ENCODE data around the gene SNX14.
"Not testable (repeated sequence)": the region's sequence is repeated elsewhere in the genome, so short reads cannot be mapped to it uniquely, and the experiment has no call there.

Gene SNX14

DNA sequence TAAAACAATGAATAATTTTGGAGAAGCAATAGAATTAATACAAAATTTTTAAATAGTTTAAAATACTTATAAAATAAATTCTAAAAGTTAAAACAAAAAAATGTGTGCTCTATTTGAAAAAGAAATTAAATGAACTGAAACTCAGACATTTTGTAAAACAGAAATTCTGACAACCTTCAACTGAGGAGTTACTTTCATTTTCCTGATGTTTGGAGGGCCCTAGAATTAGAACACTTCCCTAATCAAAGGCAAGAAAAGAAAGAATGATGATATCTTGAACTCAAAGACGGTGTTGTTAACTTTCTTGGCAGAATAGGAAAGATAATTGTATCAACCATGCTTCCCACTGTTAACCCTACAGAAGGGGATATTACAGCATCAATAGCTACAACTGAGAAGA is 27.9 kb downstream of the SNX14 start:
- no peak overlapping the region for H3K4me3 ChIP-seq (ENCODE audit: insufficient read depth, low read depth, low read length, poor library complexity, severe bottlenecking)
- DNase-seq: no peak
- H3K36me3 ChIP-seq (ENCODE audit: control insufficient read depth, insufficient read depth, low read length): peaks cover 28% of the 10 kb centered on the region
- no peaks in the 10 kb centered on the region for H3K9me3 ChIP-seq (ENCODE audit: control insufficient read depth, low read length)
- no peaks in the 10 kb centered on the region for H3K27me3 ChIP-seq (replicated peaks; ENCODE audit: control insufficient read depth, insufficient read depth, low read length, poor library complexity, severe bottlenecking)
- no peaks in the 10 kb centered on the region for H3K4me1 ChIP-seq (ENCODE audit: control insufficient read depth, insufficient read depth, low read length, poor library complexity, severe bottlenecking)
- H3K27ac ChIP-seq (ENCODE audit: insufficient read depth, low read length, poor library complexity, severe bottlenecking): no peak overlapping the region

DNA sequence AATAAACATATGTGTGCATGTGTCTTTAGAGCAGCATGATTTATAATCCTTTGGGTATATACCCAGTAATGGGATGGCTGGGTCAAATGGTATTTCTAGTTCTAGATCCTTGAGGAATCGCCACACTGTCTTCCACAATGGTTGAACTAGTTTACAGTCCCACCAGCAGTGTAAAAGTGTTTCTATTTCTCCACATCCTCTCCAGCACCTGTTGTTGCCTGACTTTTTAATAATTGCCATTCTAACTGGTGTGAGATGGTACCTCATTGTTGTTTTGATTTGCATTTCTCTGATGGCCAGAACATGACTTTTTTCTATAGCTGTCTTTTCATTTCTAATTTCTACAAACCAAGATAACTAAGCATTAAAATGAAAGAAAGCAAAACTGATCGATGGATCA is 29.4 kb downstream of the SNX14 start:
- not testable (repeated sequence) for H3K27me3 ChIP-seq (replicated peaks; ENCODE audit: control insufficient read depth, insufficient read depth, low read length, poor library complexity, severe bottlenecking); H3K27ac ChIP-seq (ENCODE audit: insufficient read depth, low read length, poor library complexity, severe bottlenecking); H3K4me1 ChIP-seq (ENCODE audit: control insufficient read depth, insufficient read depth, low read length, poor library complexity, severe bottlenecking); H3K4me3 ChIP-seq (ENCODE audit: insufficient read depth, low read depth, low read length, poor library complexity, severe bottlenecking); DNase-seq; H3K9me3 ChIP-seq (ENCODE audit: control insufficient read depth, low read length)
- peaks cover 26% of the 10 kb centered on the region for H3K36me3 ChIP-seq (ENCODE audit: control insufficient read depth, insufficient read depth, low read length)

DNA sequence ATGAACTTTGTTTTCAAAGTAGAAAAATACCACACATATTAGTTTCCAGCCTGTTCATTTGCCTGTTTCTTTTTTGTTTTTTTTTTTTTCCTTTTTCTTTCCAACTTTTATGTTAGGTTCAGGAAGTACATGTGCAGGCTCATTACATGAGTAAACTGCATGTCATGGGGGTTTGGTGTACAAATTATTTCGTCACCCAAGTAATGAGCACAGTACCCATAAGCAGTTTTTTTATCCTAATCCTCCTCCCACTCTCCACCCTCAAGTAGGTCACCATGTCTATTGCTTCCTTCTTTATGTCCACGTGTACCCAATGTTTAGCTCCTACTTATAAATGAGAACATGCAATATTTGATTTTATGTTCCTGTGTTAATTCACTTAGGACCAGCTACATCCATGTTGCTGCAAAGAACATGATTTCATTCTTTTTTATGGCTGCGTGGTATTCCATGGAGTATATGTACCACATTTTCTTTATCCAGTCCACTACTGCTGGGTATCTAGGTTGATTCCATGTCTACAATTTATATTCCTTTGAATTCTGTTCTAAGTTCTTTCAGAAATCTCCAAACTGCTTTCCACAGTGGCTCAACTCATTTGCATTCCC is 31.8 kb downstream of the SNX14 start:
- no peak overlapping the region for H3K27ac ChIP-seq (ENCODE audit: insufficient read depth, low read length, poor library complexity, severe bottlenecking)
- H3K27me3 ChIP-seq (replicated peaks; ENCODE audit: control insufficient read depth, insufficient read depth, low read length, poor library complexity, severe bottlenecking): no peaks in the 10 kb centered on the region
- no peak overlapping the region for H3K4me3 ChIP-seq (ENCODE audit: insufficient read depth, low read depth, low read length, poor library complexity, severe bottlenecking)
- no peaks in the 10 kb centered on the region for H3K9me3 ChIP-seq (ENCODE audit: control insufficient read depth, low read length)
- no peaks in the 10 kb centered on the region for H3K4me1 ChIP-seq (ENCODE audit: control insufficient read depth, insufficient read depth, low read length, poor library complexity, severe bottlenecking)
- no peak for DNase-seq
- peaks cover 14% of the 10 kb centered on the region for H3K36me3 ChIP-seq (ENCODE audit: control insufficient read depth, insufficient read depth, low read length)

DNA sequence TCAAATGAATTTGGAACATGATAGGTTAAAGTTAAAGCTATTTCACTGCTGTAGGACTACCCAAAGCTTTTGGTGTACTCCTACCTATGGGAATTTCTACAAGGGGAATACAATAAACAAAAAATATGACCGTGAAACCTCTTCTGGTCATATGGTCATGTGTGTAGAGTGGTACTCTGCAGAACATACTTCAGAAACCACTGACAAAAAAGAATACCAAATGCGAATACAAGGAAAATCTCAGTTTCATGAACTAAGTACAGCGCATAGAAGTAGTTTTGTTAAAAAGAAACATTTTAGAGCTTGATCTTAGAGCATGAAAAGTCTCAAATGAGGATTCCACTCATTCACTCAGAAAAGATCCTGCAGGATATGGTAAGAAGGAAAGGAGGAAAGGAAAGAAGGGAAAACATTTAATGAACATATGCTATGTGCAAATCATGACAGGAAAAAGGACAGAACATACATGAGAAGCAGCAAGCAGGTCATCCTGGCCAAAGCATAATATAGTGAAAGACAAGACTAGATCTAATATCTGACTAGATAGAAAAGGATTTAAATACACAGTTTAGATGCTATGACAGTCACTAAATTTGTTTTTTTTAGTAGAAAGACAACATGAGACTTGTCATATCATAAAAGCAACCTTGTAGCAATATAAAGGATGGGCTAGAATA is 36.5 kb downstream of the SNX14 start:
- no peaks in the 10 kb centered on the region for H3K27me3 ChIP-seq (replicated peaks; ENCODE audit: control insufficient read depth, insufficient read depth, low read length, poor library complexity, severe bottlenecking)
- H3K27ac ChIP-seq (ENCODE audit: insufficient read depth, low read length, poor library complexity, severe bottlenecking): no peak overlapping the region
- no peaks in the 10 kb centered on the region for H3K4me1 ChIP-seq (ENCODE audit: control insufficient read depth, insufficient read depth, low read length, poor library complexity, severe bottlenecking)
- no peak for DNase-seq
- H3K36me3 ChIP-seq (ENCODE audit: control insufficient read depth, insufficient read depth, low read length): peaks cover 21% of the 10 kb centered on the region
- H3K9me3 ChIP-seq (ENCODE audit: control insufficient read depth, low read length): no peaks in the 10 kb centered on the region
- H3K4me3 ChIP-seq (ENCODE audit: insufficient read depth, low read depth, low read length, poor library complexity, severe bottlenecking): no peak overlapping the region

DNA sequence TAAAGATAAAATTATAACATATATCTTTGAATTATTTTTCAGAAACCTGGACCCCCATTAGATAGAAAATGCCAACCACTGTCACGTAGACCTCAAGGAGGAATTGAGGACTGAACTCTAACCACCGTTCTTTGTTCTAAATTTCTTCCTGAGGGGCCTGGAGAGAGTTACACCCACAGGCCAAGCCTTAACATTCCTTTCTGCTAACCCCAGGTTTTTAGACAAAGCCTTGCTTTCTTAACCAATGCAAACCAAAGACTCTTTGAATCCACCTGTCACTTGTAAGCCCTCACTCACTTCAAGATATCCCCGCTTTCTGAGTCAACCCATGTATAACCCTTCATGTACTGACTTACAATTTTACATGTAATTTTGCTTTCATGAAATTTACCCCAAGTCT is 41.0 kb downstream of the SNX14 start:
- Histone ChIP-seq H3K4me1 (ENCODE audit: control insufficient read depth, insufficient read depth, low read length, poor library complexity, severe bottlenecking) (no peaks in the 10 kb centered on the region), H3K9me3 (ENCODE audit: control insufficient read depth, low read length) (no peaks in the 10 kb centered on the region), H3K27ac (ENCODE audit: insufficient read depth, low read length, poor library complexity, severe bottlenecking) (no peak overlapping the region), H3K4me3 (ENCODE audit: insufficient read depth, low read depth, low read length, poor library complexity, severe bottlenecking) (no peak overlapping the region), H3K36me3 (ENCODE audit: control insufficient read depth, insufficient read depth, low read length) (peaks cover 20% of the 10 kb centered on the region), H3K27me3 (replicated peaks; ENCODE audit: control insufficient read depth, insufficient read depth, low read length, poor library complexity, severe bottlenecking) (no peaks in the 10 kb centered on the region)
- DNase-seq: no peak

DNA sequence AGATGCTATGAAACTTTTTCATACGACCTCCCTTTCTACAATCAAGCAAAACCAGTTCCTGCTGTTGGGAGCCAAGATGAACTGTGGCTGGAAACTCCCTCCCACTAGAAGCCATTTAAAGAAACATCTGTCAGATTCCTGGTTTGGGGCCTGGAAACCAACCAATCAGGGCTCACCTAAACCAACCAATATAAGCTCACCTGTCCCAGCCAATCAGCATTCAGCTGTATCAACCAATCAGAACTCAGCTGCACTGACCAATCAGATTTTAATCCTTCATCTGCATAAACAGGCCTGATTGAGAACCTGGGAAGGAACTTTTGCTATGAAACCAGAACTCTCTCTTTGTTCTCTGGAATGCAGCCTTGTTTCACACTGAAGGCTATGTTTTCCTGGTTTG is 42.4 kb downstream of the SNX14 start:
- no peak overlapping the region for H3K27ac ChIP-seq (ENCODE audit: insufficient read depth, low read length, poor library complexity, severe bottlenecking)
- no peaks in the 10 kb centered on the region for H3K27me3 ChIP-seq (replicated peaks; ENCODE audit: control insufficient read depth, insufficient read depth, low read length, poor library complexity, severe bottlenecking)
- no peak overlapping the region for H3K4me3 ChIP-seq (ENCODE audit: insufficient read depth, low read depth, low read length, poor library complexity, severe bottlenecking)
- H3K9me3 ChIP-seq (ENCODE audit: control insufficient read depth, low read length): no peaks in the 10 kb centered on the region
- H3K36me3 ChIP-seq (ENCODE audit: control insufficient read depth, insufficient read depth, low read length): peaks cover 31% of the 10 kb centered on the region
- H3K4me1 ChIP-seq (ENCODE audit: control insufficient read depth, insufficient read depth, low read length, poor library complexity, severe bottlenecking): no peaks in the 10 kb centered on the region
- no peak for DNase-seq

DNA sequence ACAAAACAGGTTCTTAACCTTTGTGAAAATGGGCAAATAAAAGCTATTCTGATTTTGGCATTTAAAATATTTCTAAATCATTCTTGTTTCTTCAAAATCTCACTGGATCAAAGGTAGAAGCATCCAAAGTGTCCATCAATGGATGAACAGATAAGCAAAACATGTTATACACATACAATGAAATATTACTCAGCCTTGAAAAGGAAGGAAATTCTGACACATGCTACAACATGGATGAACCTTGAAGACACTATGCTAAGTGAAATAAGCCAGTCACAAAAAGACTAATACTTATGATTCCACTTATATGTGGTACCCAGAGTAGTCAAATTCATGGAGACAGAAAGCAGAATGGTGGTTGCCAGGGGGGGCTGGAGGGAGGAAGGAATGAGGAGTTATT is 45.9 kb downstream of the SNX14 start:
- Histone ChIP-seq H3K36me3 (ENCODE audit: control insufficient read depth, insufficient read depth, low read length) (peaks cover 49% of the 10 kb centered on the region), H3K9me3 (ENCODE audit: control insufficient read depth, low read length) (no peaks in the 10 kb centered on the region), H3K4me3 (ENCODE audit: insufficient read depth, low read depth, low read length, poor library complexity, severe bottlenecking) (no peak overlapping the region), H3K4me1 (ENCODE audit: control insufficient read depth, insufficient read depth, low read length, poor library complexity, severe bottlenecking) (no peaks in the 10 kb centered on the region), H3K27me3 (replicated peaks; ENCODE audit: control insufficient read depth, insufficient read depth, low read length, poor library complexity, severe bottlenecking) (no peaks in the 10 kb centered on the region), H3K27ac (ENCODE audit: insufficient read depth, low read length, poor library complexity, severe bottlenecking) (no peak overlapping the region)
- no peak for DNase-seq

DNA sequence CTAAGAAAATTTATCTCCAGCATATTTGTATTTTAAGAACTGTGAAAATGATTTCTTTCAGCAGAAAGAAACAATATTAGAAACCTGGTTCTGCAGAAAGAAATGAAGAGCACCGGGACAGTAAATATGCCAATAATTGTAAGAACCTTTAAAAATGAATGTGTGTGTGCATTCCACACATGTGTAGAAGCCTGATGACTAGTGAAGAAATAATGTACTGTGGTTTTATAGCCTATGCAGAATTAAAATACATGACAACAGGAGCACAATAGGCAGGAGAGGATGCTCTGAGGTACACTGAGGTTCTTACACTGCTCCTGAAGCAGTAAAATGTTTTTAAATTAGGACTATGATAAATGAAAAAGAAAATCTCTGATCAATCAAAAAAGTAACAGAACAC is 48.9 kb downstream of the SNX14 start:
- Histone ChIP-seq H3K4me3 (ENCODE audit: insufficient read depth, low read depth, low read length, poor library complexity, severe bottlenecking) (no peak overlapping the region), H3K9me3 (ENCODE audit: control insufficient read depth, low read length) (no peaks in the 10 kb centered on the region), H3K27ac (ENCODE audit: insufficient read depth, low read length, poor library complexity, severe bottlenecking) (no peak overlapping the region), H3K36me3 (ENCODE audit: control insufficient read depth, insufficient read depth, low read length) (peaks cover 41% of the 10 kb centered on the region), H3K4me1 (ENCODE audit: control insufficient read depth, insufficient read depth, low read length, poor library complexity, severe bottlenecking) (no peaks in the 10 kb centered on the region), H3K27me3 (replicated peaks; ENCODE audit: control insufficient read depth, insufficient read depth, low read length, poor library complexity, severe bottlenecking) (no peaks in the 10 kb centered on the region)
- no peak for DNase-seq

DNA sequence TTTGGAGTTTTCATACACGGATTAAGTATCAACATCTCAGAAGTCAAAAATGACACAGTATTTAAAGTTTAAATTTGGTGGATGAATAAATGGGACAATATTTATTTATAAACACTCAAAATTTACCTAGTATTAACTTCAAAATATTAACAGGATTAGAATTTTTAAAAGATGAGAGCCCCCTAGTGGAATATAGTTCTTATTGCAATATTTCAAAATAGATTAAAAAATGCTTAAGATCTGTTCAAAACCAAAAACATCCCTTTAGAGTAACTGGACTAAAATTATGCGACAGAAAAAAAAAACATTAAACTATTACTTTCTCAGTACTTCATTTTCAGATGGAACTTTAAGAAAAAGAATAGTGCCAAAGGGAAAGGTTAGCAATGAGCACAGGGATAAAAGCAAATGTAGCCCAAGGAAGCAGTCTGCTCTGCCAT is 56.6 kb downstream of the SNX14 start:
- no peak overlapping the region for H3K4me3 ChIP-seq (ENCODE audit: insufficient read depth, low read depth, low read length, poor library complexity, severe bottlenecking)
- DNase-seq: no peak
- H3K4me1 ChIP-seq (ENCODE audit: control insufficient read depth, insufficient read depth, low read length, poor library complexity, severe bottlenecking): no peaks in the 10 kb centered on the region
- no peaks in the 10 kb centered on the region for H3K27me3 ChIP-seq (replicated peaks; ENCODE audit: control insufficient read depth, insufficient read depth, low read length, poor library complexity, severe bottlenecking)
- no peak overlapping the region for H3K27ac ChIP-seq (ENCODE audit: insufficient read depth, low read length, poor library complexity, severe bottlenecking)
- H3K36me3 ChIP-seq (ENCODE audit: control insufficient read depth, insufficient read depth, low read length): peaks cover 17% of the 10 kb centered on the region
- H3K9me3 ChIP-seq (ENCODE audit: control insufficient read depth, low read length): no peaks in the 10 kb centered on the region

DNA sequence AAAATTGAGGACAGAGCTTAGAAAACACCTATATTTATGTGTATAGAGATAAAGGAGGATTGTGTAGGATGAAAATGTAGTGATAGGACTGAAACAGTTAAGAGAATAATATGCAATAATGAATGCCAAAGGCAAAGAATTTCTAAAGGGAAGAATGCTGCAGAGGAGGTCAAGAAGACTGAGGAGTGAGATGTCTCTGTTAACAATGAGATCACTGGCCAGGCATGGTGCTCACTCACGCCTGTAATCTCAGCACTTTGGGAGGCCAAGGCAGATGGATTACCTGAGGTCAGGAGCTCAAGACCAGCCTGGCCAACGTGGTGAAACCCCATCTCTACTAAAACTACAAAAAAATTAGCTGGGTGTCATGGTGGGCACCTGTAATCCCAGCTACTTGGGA is 69.4 kb downstream of the SNX14 start:
- peaks cover 21% of the 10 kb centered on the region for H3K36me3 ChIP-seq (ENCODE audit: control insufficient read depth, insufficient read depth, low read length)
- not testable (repeated sequence) for DNase-seq; H3K4me3 ChIP-seq (ENCODE audit: insufficient read depth, low read depth, low read length, poor library complexity, severe bottlenecking); H3K27me3 ChIP-seq (replicated peaks; ENCODE audit: control insufficient read depth, insufficient read depth, low read length, poor library complexity, severe bottlenecking); H3K4me1 ChIP-seq (ENCODE audit: control insufficient read depth, insufficient read depth, low read length, poor library complexity, severe bottlenecking); H3K27ac ChIP-seq (ENCODE audit: insufficient read depth, low read length, poor library complexity, severe bottlenecking); H3K9me3 ChIP-seq (ENCODE audit: control insufficient read depth, low read length)
